Ascending aorta (tissue), 2 donors: ENCODE results near the gene FAM234B. TPM values are rescaled to one million over a fixed set of nuclear protein-coding genes. Genes with fewer than 3 reads are reported as not detected.
"Not testable (repeated sequence)": the region's sequence is repeated elsewhere in the genome, so short reads cannot be mapped to it uniquely, and the experiment has no call there.

Experiments used
- DNase-seq, 2 donors: peaks; one replicate each; pipeline ENCODE4 v3.0.0-alpha.2; 2019; ENCODE audit warnings: low spot score in 2 of 2
- H3K27ac ChIP-seq, 2 donors: fragments of 200-600 bp; sonication (generic); one replicate each; pipeline ENCODE4 v1.5.1; 2016 to 2017; ENCODE audit warnings: mild to moderate bottlenecking in 1 of 2
- H3K27me3 ChIP-seq: fragments of 200-600 bp; sonication (generic); one replicate; pipeline ENCODE4 v1.5.1; 2017
- H3K36me3 ChIP-seq, 2 donors: fragments of 200-600 bp; sonication (generic); one replicate each; pipeline ENCODE4 v1.5.1; 2016
- H3K4me1 ChIP-seq, 2 donors: fragments of 200-600 bp; sonication (generic); one replicate each; pipeline ENCODE4 v1.5.1; 2016 to 2017; ENCODE audit warnings: mild to moderate bottlenecking in 1 of 2
- H3K4me3 ChIP-seq, 2 donors: fragments of 200-600 bp; sonication (generic); one replicate each; pipeline ENCODE4 v1.5.1; 2016 to 2017; ENCODE audit warnings: mild to moderate bottlenecking in 1 of 2
- H3K9me3 ChIP-seq, 2 donors: fragments of 200-600 bp; sonication (generic); one replicate each; pipeline ENCODE4 v1.5.1; 2016
- intact Hi-C: fragments of 100-400 bp; cut with DNase I; formaldehyde crosslinking; loops from one replicate; pipeline ENCODE4 v1.15.1; 2023
- total RNA-seq: library from RNA; depleted of rRNA; stranded (reverse); fragments of >200 nt; gene quantifications from one replicate; pipeline ENCODE4 v1.1.0, GENCODE V29; 2016
- TF ChIP-seq, protein P1 (sequence below), 3 experiments: fragments of 200-600 bp in 2 of 3; fragments of 450-650 bp in 1 of 3; sonication (generic) in 2 of 3; IDR thresholded peaks; one replicate each; pipeline ENCODE4 v1.5.1; 2016 to 2019; ENCODE audit warnings: antibody characterized with exemption in 3 of 3, mild to moderate bottlenecking in 1 of 3, moderate library complexity in 1 of 3

FAM234B gene
- total RNA-seq, 1 donor from 2014 or later, result 6.7 TPM

DNA sequence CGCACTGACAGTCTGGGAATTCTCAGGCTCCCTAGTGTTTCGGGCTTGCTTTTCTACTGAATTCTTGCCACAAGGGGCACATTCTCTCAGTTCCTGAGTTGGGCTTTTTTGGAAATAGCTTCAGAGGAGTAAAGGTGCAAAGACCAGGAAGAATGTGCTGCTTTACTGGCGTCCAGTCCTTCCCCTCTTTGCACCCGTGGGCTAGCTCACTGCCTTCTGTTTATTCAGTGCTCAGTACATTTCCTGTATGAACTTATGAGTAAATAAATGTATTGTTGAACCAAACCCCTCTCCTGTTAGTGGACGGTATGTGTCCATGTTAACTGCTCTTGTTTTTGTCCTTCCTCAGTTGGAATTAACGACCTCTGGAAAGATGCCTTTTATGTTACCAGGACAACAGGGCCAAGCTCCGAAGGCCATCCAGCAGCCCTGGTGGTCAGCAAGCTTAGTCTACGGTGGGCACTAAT is 35.3 kb downstream of the FAM234B start:
- Histone ChIP-seq H3K27me3 (no peaks in the 10 kb centered on the region), H3K36me3 (peaks cover 15 to 16% of the 10 kb centered on the region in 2 donors), H3K9me3 (no peaks in the 10 kb centered on the region), H3K4me3 (no peak overlapping the region), H3K27ac (no peak overlapping the region), H3K4me1 (no peaks in the 10 kb centered on the region)
- TF ChIP-seq, protein P1, sequence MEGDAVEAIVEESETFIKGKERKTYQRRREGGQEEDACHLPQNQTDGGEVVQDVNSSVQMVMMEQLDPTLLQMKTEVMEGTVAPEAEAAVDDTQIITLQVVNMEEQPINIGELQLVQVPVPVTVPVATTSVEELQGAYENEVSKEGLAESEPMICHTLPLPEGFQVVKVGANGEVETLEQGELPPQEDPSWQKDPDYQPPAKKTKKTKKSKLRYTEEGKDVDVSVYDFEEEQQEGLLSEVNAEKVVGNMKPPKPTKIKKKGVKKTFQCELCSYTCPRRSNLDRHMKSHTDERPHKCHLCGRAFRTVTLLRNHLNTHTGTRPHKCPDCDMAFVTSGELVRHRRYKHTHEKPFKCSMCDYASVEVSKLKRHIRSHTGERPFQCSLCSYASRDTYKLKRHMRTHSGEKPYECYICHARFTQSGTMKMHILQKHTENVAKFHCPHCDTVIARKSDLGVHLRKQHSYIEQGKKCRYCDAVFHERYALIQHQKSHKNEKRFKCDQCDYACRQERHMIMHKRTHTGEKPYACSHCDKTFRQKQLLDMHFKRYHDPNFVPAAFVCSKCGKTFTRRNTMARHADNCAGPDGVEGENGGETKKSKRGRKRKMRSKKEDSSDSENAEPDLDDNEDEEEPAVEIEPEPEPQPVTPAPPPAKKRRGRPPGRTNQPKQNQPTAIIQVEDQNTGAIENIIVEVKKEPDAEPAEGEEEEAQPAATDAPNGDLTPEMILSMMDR (IDR thresholded peaks at IDR 0.05), result no peak
- no peak for DNase-seq
- intact Hi-C loops, result no loop called here

DNA sequence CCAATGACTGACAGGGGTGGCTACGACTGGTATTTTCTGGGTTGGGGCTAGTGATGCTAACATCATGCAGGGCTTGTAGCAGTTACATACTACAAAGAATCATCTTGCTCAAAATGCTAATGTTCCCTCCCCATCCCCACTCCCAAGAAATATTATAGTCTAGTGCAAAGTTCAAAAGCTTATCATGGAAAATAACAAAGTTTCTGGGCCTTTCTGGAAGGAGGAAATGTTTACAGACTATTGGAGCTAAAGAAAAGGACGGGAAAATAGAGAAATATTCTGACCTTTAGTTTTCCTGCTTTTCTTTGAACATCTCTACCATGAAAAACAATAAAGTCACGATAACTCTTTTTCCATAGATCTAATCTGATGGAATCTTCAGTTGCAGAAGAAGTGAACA is 36.1 kb downstream of the FAM234B start:
- TF ChIP-seq, protein P1 (IDR thresholded peaks at IDR 0.05), result no peak
- intact Hi-C loops, result no loop called here
- DNase-seq, result no peak
- H3K27me3 ChIP-seq, result no peaks in the 10 kb centered on the region
- peaks cover 15 to 16% of the 10 kb centered on the region in 2 donors for H3K36me3 ChIP-seq
- H3K27ac ChIP-seq, result no peak overlapping the region
- H3K4me3 ChIP-seq, result no peak overlapping the region
- H3K9me3 ChIP-seq, result no peaks in the 10 kb centered on the region
- H3K4me1 ChIP-seq, result no peaks in the 10 kb centered on the region

GRCh38 chr12:13082861-13083260 is 38.7 kb downstream of the FAM234B start:
- peaks cover 3 to 4% of the 10 kb centered on the region in 2 donors for H3K36me3 ChIP-seq
- no peaks in the 10 kb centered on the region for H3K9me3 ChIP-seq
- H3K4me1 ChIP-seq, result no peaks in the 10 kb centered on the region
- DNase-seq, result no peak
- intact Hi-C loops, result no loop called here
- H3K27me3 ChIP-seq, result no peaks in the 10 kb centered on the region
- H3K27ac ChIP-seq, result no peak overlapping the region
- no peak overlapping the region for H3K4me3 ChIP-seq
- TF ChIP-seq, protein P1 (IDR thresholded peaks at IDR 0.05), result no peak

DNA sequence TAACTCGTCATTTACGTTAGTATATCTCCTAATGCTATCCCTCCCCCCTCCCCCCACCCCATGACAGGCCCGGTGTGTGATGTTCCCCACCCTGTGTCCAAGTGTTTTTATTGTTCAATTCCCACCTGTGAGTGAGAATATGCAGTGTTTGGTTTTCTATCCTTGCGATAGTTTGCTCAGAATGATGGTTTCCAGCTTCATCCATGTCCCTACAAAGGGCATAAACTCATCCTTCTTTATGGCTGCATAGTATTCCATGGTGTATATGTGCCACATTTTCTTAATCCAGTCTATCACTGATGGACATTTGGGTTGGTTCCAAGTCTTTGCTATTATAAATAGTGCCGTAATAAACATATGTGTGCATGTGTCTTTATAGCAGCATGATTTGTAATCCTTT is 39.5 kb downstream of the FAM234B start:
- H3K36me3 ChIP-seq, DNase-seq, H3K9me3 ChIP-seq, intact Hi-C loops, H3K27ac ChIP-seq, H3K27me3 ChIP-seq, H3K4me1 ChIP-seq, H3K4me3 ChIP-seq: not testable (repeated sequence)

DNA sequence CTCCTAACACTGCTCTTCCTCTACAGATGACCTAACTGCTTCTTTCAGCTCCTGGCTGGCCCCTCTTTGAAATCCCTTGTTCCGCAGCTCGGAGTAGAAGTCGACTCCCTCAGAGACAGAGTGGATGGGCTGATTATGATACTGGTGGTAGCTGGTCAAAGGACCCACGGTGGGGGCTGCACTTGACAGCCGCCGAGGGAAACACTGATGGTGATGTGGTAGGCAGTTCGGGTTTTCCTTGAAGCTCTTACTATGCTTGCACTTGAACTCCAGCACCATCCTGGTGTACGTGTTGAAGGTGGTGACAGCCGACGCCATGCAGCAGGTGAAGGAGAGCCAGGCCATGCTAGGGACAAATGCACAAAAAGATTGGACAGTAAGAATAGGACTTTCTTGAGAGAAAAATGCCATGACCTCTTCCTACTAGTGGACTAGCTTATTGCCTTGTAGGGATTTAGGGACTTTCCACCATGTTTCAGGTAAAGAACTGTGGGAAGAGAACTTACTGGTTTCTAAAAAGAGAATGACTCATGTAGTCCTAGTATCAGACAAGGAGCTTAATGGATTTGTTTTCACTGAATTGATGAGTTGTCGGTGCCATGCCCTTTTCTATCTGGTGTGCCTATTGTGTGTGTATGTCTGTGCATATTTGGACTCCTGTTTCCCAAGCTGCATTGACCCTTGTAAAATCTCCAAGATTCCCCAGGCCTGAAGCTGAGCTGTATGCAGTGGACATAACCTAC is 40.9 kb downstream of the FAM234B start:
- Histone ChIP-seq H3K4me1 (no peaks in the 10 kb centered on the region), H3K27ac (no peak overlapping the region), H3K9me3 (no peaks in the 10 kb centered on the region), H3K27me3 (no peaks in the 10 kb centered on the region), H3K36me3 (peaks cover under 1 to 3% of the 10 kb centered on the region in 2 donors), H3K4me3 (no peak overlapping the region)
- no peak for DNase-seq
- TF ChIP-seq, protein P1 (IDR thresholded peaks at IDR 0.05), result no peak
- intact Hi-C loops, result no loop called here

DNA sequence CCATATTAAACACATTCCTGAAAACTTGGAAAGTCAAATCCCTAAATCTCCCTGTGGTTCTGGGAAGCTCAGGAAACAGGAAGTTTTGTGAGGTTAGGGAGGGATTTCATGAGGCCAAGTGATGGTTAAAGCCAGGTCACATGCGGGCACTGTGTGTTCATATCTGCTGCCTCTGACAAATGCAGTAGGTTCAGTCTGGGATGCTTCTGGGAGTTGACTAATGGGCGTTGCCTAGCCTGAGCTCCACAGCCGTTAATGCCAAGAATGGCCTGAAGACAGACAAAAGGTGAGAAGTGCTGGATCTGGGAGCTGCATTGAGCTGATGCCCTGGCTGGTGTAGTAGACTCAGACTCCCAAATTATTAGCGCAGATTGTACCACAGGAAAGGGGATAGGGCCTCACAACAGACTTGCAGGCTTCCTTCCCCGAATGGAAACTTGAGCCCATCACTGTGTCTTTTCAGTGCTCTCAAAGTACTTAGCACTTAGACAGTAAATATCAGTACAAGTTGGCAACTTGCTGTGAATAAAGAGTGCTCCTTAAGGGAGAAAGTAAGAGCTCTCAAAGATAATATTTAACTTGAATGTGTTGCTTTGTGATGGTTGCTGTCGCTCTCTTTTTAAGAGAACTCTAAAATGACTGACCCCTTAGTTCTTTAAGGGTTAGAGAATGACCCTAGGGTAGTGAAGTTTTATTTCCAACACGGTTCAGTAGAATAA is 41.9 kb downstream of the FAM234B start:
- H3K4me1 ChIP-seq, result no peaks in the 10 kb centered on the region
- H3K36me3 ChIP-seq, result peaks cover 0 to 3% of the 10 kb centered on the region in 2 donors
- H3K27me3 ChIP-seq, result no peaks in the 10 kb centered on the region
- intact Hi-C loops, result no loop called here
- no peak for DNase-seq
- no peaks in the 10 kb centered on the region for H3K9me3 ChIP-seq
- H3K4me3 ChIP-seq, result no peak overlapping the region
- TF ChIP-seq, protein P1 (IDR thresholded peaks at IDR 0.05), result no peak
- no peak overlapping the region for H3K27ac ChIP-seq
